NCI-H2081 (cell line): ENCODE results near the gene TPRN.

Experiments used
- DNase-seq, 2 experiments: peaks; one replicate each; lab custom pipeline; 2025; lab: John Stamatoyannopoulos, UW

TPRN gene

GRCh38 chr9:137188490-137189296 lies 11.8 kb downstream of the TPRN start, which contains the start of the genes ANAPC2 and SSNA1:
TSS of gene ANAPC2 (minus strand) at chr9:137188560. CDS start at chr9:137188532, 28 bp downstream.
TSS of gene SSNA1 (plus strand) at chr9:137188676. CDS start at chr9:137188727, 51 bp downstream.
- peak; percentile 92 to 93 for DNase-seq

GRCh38 chr9:137188086-137188489 lies 12.5 kb downstream of the TPRN start:
- DNase-seq = no peak

- no peak for DNase-seq
Measured at GRCh38 chr9:137187386-137187785, 13.2 kb downstream of the TPRN start.

- peak in 1 of 2 experiments; percentile 7 for DNase-seq
Measured at GRCh38 chr9:137186385-137186784, 14.2 kb downstream of the TPRN start.

- DNase-seq = no peak
Measured at GRCh38 chr9:137185921-137186320, 14.6 kb downstream of the TPRN start.

- DNase-seq = no peak
Measured at GRCh38 chr9:137184881-137185660, 15.5 kb downstream of the TPRN start.

GRCh38 chr9:137183980-137184595 lies 16.5 kb downstream of the TPRN start:
- DNase-seq = no peak

- no peak for DNase-seq
Measured at GRCh38 chr9:137182836-137183235, 17.7 kb downstream of the TPRN start.

GRCh38 chr9:137181680-137182079 lies 18.9 kb downstream of the TPRN start:
- DNase-seq = no peak

- no peak for DNase-seq
Measured at GRCh38 chr9:137180491-137180890, 20.1 kb downstream of the TPRN start.

- DNase-seq = no peak
Measured at GRCh38 chr9:137179761-137180160, 20.8 kb downstream of the TPRN start.

- DNase-seq = no peak
Measured at GRCh38 chr9:137178939-137179630, 21.5 kb downstream of the TPRN start.

- no peak for DNase-seq
Measured at GRCh38 chr9:137178201-137178938, 22.2 kb downstream of the TPRN start.

GRCh38 chr9:137176302-137177182 lies 24.0 kb downstream of the TPRN start:
- peak in 1 of 2 experiments; percentile 46 for DNase-seq

- no peak for DNase-seq
Measured at GRCh38 chr9:137175345-137175961, 25.1 kb downstream of the TPRN start.

GRCh38 chr9:137174722-137175293 lies 25.7 kb downstream of the TPRN start:
- DNase-seq = no peak

- DNase-seq = no peak
Measured at GRCh38 chr9:137173796-137174664, 26.5 kb downstream of the TPRN start.
